Liver (tissue), 9 donors: ENCODE measurements around the gene SCYGR1. TPM values are rescaled to one million over a fixed set of nuclear protein-coding genes. Genes with fewer than 3 reads are reported as not detected.

Source experiments
- DNase-seq: peaks from one replicate; pipeline ENCODE4 v3.0.0-alpha.2; 2017; ENCODE audit warnings: low spot score
- H3K27ac ChIP-seq, 2 donors: one replicate each; pipeline ENCODE4 v1.7.0; 2013; ENCODE audit warnings: inconsistent platforms in 2 of 2, low read length in 2 of 2, control low read depth in 1 of 2, low read depth in 1 of 2, mild to moderate bottlenecking in 1 of 2
- H3K27me3 ChIP-seq, 4 donors: one replicate each; pipeline versions ENCODE4 v1.6.1 to v1.7.0; 2013; ENCODE audit warnings: low read length in 3 of 4, inconsistent platforms in 1 of 4, mild to moderate bottlenecking in 1 of 4, moderate library complexity in 1 of 4; ENCODE audit not compliant: control insufficient read depth in 4 of 4, insufficient read depth in 4 of 4
- H3K36me3 ChIP-seq, 4 donors: one replicate each; pipeline versions ENCODE4 v1.6.1 to v1.7.0; 2013; ENCODE audit warnings: low read length in 3 of 4, mild to moderate bottlenecking in 3 of 4, low read depth in 1 of 4, moderate library complexity in 1 of 4; ENCODE audit not compliant: control insufficient read depth in 4 of 4, insufficient read depth in 3 of 4
- H3K4me1 ChIP-seq, 4 donors: one replicate each; pipeline versions ENCODE4 v1.6.1 to v1.7.0; 2013; ENCODE audit warnings: low read length in 3 of 4, mild to moderate bottlenecking in 3 of 4, moderate library complexity in 1 of 4; ENCODE audit not compliant: control insufficient read depth in 4 of 4, insufficient read depth in 4 of 4
- H3K4me3 ChIP-seq, 3 donors: one replicate each; pipeline versions ENCODE4 v1.6.1 to v1.7.0; 2013; ENCODE audit warnings: low read length in 3 of 3, control low read depth in 1 of 3, low read depth in 1 of 3, mild to moderate bottlenecking in 1 of 3
- H3K9ac ChIP-seq, 2 donors: one replicate each; pipeline ENCODE4 v1.7.0; 2013; ENCODE audit warnings: low read length in 2 of 2, mild to moderate bottlenecking in 2 of 2, moderate library complexity in 2 of 2, control low read depth in 1 of 2, low read depth in 1 of 2
- H3K9me3 ChIP-seq, 4 donors: one replicate each; pipeline versions ENCODE4 v1.6.1 to v1.7.0; 2013; ENCODE audit warnings: low read length in 3 of 4; ENCODE audit not compliant: control insufficient read depth in 4 of 4
- EGR1 ChIP-seq, 2 donors: IDR thresholded peaks; 2 replicates each; pipeline ENCODE4 v1.6.1; 2016 to 2018; ENCODE audit warnings: antibody characterized with exemption in 2 of 2, low read depth in 2 of 2
- FOXA1 ChIP-seq: IDR thresholded peaks from 2 replicates; pipeline ENCODE4 v1.6.1; 2016; ENCODE audit warnings: antibody characterized with exemption
- GABPA ChIP-seq, 2 donors: IDR thresholded peaks in 1 of 2; conservative IDR thresholded peaks in 1 of 2; 2 replicates each; pipeline ENCODE4 v1.6.1; 2016; ENCODE audit warnings: antibody characterized with exemption in 2 of 2, mild to moderate bottlenecking in 1 of 2, moderate library complexity in 1 of 2
- HNF4A ChIP-seq, 2 donors: conservative IDR thresholded peaks; 2 replicates each; pipeline ENCODE4 v1.6.1; 2016; ENCODE audit warnings: antibody characterized with exemption in 2 of 2, mild to moderate bottlenecking in 2 of 2
- HNF4G ChIP-seq: IDR thresholded peaks from 2 replicates; pipeline ENCODE4 v1.6.1; 2016; ENCODE audit warnings: antibody characterized with exemption
- JUND ChIP-seq, 2 donors: IDR thresholded peaks; 2 replicates each; pipeline ENCODE4 v1.6.1; 2016; ENCODE audit warnings: antibody characterized with exemption in 2 of 2
- NR2F2 ChIP-seq: IDR thresholded peaks from 2 replicates; pipeline ENCODE4 v1.6.1; 2016; ENCODE audit warnings: antibody characterized with exemption
- RXRA ChIP-seq, 2 donors: IDR thresholded peaks; 2 replicates each; pipeline ENCODE4 v1.6.1; 2017 to 2018; ENCODE audit warnings: antibody characterized with exemption in 2 of 2, mild to moderate bottlenecking in 1 of 2
- YY1 ChIP-seq: IDR thresholded peaks from 2 replicates; pipeline ENCODE4 v1.6.1; 2016; ENCODE audit warnings: antibody characterized with exemption, mild to moderate bottlenecking
- WGBS: extraction: QIAGEN DNeasy Blood & Tissue Kit; methylation state at CpG from one replicate; pipeline ENCODE4 v1.1.7; 2013; 5-methylcytosine and 5-hydroxymethylcytosine counted together
- polyA plus RNA-seq, 2 donors: library from polyadenylated mRNA; stranded (reverse) in 1 of 2; unstranded in 1 of 2; fragments of 200-250 nt in 1 of 2; fragments of >200 nt in 1 of 2; fragmentation: Nextera tagmentation in 1 of 2; extraction: Ambion mirVana in 1 of 2; gene quantifications; one replicate each; pipeline versions ENCODE4 v1.2.1 to v1.2.3, GENCODE V29; 2013 to 2015
- total RNA-seq, 2 donors: library from RNA; depleted of rRNA; stranded (reverse); fragments of >200 nt; gene quantifications; one replicate each; pipeline ENCODE4 v1.2.3, GENCODE V29; 2014
- TF ChIP-seq, protein P1 (sequence below): IDR thresholded peaks from 2 replicates; pipeline ENCODE4 v1.6.1; 2016; ENCODE audit warnings: antibody characterized with exemption
- TF ChIP-seq, protein P2 (sequence below): IDR thresholded peaks from 2 replicates; pipeline ENCODE4 v1.6.1; 2016; ENCODE audit warnings: antibody characterized with exemption, mild to moderate bottlenecking
- TF ChIP-seq, protein P3 (sequence below): IDR thresholded peaks from 2 replicates; pipeline ENCODE4 v1.6.1; 2016; ENCODE audit warnings: antibody characterized with exemption
- TF ChIP-seq, protein P4 (sequence below): fragments of 150-350 bp; IDR thresholded peaks from 2 replicates; pipeline ENCODE4 v1.5.1; 2017; ENCODE audit warnings: improper control_type of control experiment, low read depth, low read length; ENCODE audit not compliant: missing input control
- donor health status: healthy.
- donor health status: healthy.
- donor health status: healthy.
- donor health status: healthy.
- donor health status: healthy.

The SCYGR1 gene
- total and polyA plus RNA-seq, 4 donors: not detected

DNA sequence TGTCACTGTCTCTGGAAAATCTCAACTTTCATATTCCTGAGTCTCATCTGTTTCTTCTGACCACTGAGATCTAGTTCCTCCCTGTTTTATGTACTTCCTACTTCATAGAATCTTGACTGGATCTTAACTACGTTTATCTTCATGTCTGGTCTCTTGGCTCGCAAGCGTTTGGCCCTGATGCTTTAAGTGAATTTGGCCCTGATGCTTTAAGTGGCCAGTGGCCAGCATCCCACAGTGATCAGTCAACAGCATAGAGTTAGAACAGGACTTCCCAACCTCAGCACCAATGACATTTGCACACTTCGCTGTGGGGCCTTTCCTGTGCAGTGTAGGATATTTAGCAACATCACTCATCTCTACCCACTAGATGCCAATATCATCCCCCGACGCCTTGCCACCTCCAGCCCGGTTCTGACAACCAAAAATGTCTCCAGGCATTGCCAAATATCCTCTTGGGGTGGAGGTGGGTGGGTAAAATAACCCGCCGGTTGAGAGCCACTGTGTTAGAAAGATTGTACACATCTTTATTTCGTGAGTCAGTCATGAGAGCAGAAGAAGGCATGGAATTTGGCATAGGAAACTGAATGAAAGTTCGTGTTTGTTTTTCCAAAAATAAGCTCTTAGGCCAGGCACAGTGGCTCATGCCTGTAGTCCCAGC is 20.9 kb downstream of the SCYGR1 start:
- H3K9ac ChIP-seq: no peak overlapping the region
- no peak overlapping the region for H3K27ac ChIP-seq
- H3K4me3 ChIP-seq: no peak overlapping the region
- no peak for DNase-seq
- WGBS: 73% methylated on average over 11 of the region's 11 CpGs
- no peaks in the 10 kb centered on the region for H3K4me1 ChIP-seq
- no peaks in the 10 kb centered on the region for H3K36me3 ChIP-seq
- H3K9me3 ChIP-seq: no peaks in the 10 kb centered on the region
- TF ChIP-seq, protein P1, sequence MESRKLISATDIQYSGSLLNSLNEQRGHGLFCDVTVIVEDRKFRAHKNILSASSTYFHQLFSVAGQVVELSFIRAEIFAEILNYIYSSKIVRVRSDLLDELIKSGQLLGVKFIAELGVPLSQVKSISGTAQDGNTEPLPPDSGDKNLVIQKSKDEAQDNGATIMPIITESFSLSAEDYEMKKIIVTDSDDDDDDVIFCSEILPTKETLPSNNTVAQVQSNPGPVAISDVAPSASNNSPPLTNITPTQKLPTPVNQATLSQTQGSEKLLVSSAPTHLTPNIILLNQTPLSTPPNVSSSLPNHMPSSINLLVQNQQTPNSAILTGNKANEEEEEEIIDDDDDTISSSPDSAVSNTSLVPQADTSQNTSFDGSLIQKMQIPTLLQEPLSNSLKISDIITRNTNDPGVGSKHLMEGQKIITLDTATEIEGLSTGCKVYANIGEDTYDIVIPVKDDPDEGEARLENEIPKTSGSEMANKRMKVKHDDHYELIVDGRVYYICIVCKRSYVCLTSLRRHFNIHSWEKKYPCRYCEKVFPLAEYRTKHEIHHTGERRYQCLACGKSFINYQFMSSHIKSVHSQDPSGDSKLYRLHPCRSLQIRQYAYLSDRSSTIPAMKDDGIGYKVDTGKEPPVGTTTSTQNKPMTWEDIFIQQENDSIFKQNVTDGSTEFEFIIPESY: no peak
- TF ChIP-seq, protein P2, sequence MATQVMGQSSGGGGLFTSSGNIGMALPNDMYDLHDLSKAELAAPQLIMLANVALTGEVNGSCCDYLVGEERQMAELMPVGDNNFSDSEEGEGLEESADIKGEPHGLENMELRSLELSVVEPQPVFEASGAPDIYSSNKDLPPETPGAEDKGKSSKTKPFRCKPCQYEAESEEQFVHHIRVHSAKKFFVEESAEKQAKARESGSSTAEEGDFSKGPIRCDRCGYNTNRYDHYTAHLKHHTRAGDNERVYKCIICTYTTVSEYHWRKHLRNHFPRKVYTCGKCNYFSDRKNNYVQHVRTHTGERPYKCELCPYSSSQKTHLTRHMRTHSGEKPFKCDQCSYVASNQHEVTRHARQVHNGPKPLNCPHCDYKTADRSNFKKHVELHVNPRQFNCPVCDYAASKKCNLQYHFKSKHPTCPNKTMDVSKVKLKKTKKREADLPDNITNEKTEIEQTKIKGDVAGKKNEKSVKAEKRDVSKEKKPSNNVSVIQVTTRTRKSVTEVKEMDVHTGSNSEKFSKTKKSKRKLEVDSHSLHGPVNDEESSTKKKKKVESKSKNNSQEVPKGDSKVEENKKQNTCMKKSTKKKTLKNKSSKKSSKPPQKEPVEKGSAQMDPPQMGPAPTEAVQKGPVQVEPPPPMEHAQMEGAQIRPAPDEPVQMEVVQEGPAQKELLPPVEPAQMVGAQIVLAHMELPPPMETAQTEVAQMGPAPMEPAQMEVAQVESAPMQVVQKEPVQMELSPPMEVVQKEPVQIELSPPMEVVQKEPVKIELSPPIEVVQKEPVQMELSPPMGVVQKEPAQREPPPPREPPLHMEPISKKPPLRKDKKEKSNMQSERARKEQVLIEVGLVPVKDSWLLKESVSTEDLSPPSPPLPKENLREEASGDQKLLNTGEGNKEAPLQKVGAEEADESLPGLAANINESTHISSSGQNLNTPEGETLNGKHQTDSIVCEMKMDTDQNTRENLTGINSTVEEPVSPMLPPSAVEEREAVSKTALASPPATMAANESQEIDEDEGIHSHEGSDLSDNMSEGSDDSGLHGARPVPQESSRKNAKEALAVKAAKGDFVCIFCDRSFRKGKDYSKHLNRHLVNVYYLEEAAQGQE: no peak
- TF ChIP-seq GABPA (IDR thresholded peaks at IDR 0.05 in 1 of 2, conservative IDR thresholded peaks at IDR 0.05 in 1 of 2) (no peak), RXRA (IDR thresholded peaks at IDR 0.05) (no peak), JUND (IDR thresholded peaks at IDR 0.05) (no peak), FOXA1 (no peak), HNF4G (no peak), EGR1 (IDR thresholded peaks at IDR 0.05; ENCODE audit: low read depth in 2 of 2) (no peak), HNF4A (conservative IDR thresholded peaks at IDR 0.05) (no peak)
- TF ChIP-seq, protein P3, sequence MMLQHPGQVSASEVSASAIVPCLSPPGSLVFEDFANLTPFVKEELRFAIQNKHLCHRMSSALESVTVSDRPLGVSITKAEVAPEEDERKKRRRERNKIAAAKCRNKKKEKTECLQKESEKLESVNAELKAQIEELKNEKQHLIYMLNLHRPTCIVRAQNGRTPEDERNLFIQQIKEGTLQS: no peak
- TF ChIP-seq, protein P4, sequence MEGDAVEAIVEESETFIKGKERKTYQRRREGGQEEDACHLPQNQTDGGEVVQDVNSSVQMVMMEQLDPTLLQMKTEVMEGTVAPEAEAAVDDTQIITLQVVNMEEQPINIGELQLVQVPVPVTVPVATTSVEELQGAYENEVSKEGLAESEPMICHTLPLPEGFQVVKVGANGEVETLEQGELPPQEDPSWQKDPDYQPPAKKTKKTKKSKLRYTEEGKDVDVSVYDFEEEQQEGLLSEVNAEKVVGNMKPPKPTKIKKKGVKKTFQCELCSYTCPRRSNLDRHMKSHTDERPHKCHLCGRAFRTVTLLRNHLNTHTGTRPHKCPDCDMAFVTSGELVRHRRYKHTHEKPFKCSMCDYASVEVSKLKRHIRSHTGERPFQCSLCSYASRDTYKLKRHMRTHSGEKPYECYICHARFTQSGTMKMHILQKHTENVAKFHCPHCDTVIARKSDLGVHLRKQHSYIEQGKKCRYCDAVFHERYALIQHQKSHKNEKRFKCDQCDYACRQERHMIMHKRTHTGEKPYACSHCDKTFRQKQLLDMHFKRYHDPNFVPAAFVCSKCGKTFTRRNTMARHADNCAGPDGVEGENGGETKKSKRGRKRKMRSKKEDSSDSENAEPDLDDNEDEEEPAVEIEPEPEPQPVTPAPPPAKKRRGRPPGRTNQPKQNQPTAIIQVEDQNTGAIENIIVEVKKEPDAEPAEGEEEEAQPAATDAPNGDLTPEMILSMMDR: no peak
- no peaks in the 10 kb centered on the region for H3K27me3 ChIP-seq

DNA sequence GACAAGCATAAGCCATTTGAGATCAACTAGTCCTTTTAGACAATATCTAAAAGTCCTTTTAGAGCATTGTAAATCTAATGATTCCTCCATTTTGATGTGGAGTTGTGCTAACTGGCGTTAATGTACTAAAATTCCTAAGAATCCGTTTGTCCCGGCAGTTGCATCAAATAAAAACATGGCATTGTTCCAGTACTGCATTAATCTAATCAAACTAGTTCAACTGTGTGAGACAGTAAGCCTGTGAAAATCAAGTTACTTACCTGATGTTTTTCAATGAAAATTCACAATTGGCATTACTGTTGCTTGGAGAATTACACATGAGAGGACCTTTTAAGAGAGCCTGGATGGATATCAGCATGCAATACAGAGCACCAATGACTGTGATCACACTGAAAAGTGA is 21.9 kb downstream of the SCYGR1 start:
- Histone ChIP-seq H3K4me1 (no peaks in the 10 kb centered on the region), H3K9me3 (no peaks in the 10 kb centered on the region), H3K9ac (no peak overlapping the region), H3K27ac (no peak overlapping the region), H3K4me3 (no peak overlapping the region), H3K36me3 (peaks cover 0 to 2% (median under 1%) of the 10 kb centered on the region in 4 donors), H3K27me3 (no peaks in the 10 kb centered on the region)
- TF ChIP-seq RXRA (IDR thresholded peaks at IDR 0.05): no peak
- TF ChIP-seq, protein P1: no peak
- no peak for TF ChIP-seq NR2F2
- TF ChIP-seq, protein P2: no peak
- TF ChIP-seq YY1: no peak
- DNase-seq: no peak
- WGBS: 74% methylated on average over 3 of the region's 3 CpGs
